ENCODE data around the gene DERA.

Gene DERA

DNA sequence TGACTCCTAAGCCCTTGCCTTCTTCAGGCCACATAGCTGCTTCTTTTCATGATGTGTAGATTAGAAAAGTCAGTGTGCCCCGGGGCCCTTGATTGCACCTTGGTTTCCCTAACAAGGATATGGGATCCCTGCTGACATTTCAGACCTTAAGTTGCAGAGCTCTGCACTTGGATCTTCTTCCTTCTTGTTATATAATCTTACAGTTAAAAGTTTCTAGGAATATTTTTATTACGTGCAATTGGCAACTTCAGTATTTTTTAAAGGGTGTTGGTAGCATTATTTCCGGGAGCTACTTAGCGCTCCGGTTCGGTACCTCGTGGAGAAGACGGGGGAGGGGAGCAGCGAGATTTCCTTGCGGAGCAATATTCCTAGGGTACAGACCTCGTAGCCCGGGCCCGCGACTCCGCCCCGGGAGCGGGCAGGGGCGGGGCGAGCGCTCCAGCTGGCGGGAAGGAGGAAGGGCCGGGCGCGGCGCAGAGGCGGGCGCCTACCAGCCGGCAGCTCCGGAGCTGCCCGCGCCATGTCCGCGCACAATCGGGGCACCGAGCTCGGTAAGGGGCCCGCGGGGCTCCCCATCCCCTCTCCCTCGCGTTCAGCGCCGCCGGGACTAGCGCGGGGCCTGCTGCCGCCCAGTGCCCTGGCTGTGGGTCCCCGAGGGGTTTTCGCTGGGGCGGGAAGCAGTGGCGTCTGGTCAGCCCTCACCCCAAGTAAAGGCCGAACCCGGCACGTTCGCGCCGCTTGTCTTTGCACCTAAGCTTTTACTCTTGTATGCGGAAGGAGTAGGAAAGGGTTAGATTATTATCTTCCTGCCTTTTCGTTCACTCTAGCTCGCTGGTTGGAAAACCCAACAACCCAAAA, at the start of gene DERA:
TSS of gene DERA (plus strand) at position 469 of the 858 bp plus-strand sequence. CDS start at position 521, 52 bp downstream.
- ATAC-seq (ENCODE audit: insufficient read depth, low read depth), result peak; percentile 96
- H3K9ac ChIP-seq (ENCODE audit: low read depth, low read length), result peak within 1 kb of the TSS; percentile 85
- no peaks in the 10 kb centered on the region for H4K20me1 ChIP-seq (ENCODE audit: insufficient read depth, low read length)
- peaks cover 25% of the 10 kb centered on the region for H3K4me1 ChIP-seq (ENCODE audit: insufficient read depth, low read length)
- DNase-seq, result peak; percentile 77
- peaks cover 9% of the 10 kb centered on the region; the same call in 1 of the 2 replicates for H3K36me3 ChIP-seq (ENCODE audit: insufficient read depth, low read length)
- H3K9me3 ChIP-seq (ENCODE audit: insufficient read depth, low read length, severe bottlenecking), result no peaks in the 10 kb centered on the region
- peak within 1 kb of the TSS; percentile 90 for H2AFZ ChIP-seq (ENCODE audit: low read depth, low read length)
- H3K79me2 ChIP-seq (ENCODE audit: insufficient read depth, low read length), result peaks cover 8% of the 10 kb centered on the region; the same call in 1 of the 2 replicates
- H3K4me2 ChIP-seq (ENCODE audit: insufficient read depth, low read length), result peak within 1 kb of the TSS; percentile 73
- peak within 1 kb of the TSS; percentile 84 for H3K27ac ChIP-seq (ENCODE audit: low read length)
- H3K4me3 ChIP-seq (ENCODE audit: low read depth in 1 of 2, low read length in 2 of 2), result peak within 1 kb of the TSS; percentile 59 to 80
- TF ChIP-seq, protein P1, sequence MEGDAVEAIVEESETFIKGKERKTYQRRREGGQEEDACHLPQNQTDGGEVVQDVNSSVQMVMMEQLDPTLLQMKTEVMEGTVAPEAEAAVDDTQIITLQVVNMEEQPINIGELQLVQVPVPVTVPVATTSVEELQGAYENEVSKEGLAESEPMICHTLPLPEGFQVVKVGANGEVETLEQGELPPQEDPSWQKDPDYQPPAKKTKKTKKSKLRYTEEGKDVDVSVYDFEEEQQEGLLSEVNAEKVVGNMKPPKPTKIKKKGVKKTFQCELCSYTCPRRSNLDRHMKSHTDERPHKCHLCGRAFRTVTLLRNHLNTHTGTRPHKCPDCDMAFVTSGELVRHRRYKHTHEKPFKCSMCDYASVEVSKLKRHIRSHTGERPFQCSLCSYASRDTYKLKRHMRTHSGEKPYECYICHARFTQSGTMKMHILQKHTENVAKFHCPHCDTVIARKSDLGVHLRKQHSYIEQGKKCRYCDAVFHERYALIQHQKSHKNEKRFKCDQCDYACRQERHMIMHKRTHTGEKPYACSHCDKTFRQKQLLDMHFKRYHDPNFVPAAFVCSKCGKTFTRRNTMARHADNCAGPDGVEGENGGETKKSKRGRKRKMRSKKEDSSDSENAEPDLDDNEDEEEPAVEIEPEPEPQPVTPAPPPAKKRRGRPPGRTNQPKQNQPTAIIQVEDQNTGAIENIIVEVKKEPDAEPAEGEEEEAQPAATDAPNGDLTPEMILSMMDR (IDR thresholded peaks at IDR 0.05; ENCODE audit: borderline replicate concordance, extremely low read depth, low read length, poor library complexity, severe bottlenecking), result no peak
- no peak for TF ChIP-seq EZH2 (IDR thresholded peaks at IDR 0.05; ENCODE audit: borderline replicate concordance, low read depth, low read length, severe bottlenecking)
- H3K27me3 ChIP-seq (ENCODE audit: insufficient read depth, low read length, poor library complexity), result no peaks in the 10 kb centered on the region

DNA sequence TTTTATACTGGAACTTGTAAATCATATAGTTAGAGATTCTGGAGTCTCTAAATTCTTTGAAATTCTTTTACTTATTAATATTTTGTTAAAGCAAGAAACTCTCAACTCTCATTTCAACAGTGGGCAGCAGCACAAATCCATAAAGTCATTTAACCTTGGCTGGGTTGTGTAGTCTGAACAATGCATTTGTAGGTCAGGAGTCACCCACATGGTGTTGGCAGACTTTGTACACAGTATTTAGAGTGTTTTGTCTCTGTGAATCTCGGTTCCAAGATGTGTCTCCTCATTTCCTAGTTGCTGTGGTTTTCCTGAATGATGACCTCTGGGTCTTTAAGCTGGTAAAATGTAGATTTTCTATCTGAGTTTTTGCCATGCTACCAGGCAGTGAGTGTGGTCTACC, 49.7 kb upstream of the DERA start:
- Histone ChIP-seq H3K4me1 (ENCODE audit: insufficient read depth, low read length) (no peaks in the 10 kb centered on the region), H3K9me3 (ENCODE audit: insufficient read depth, low read length, severe bottlenecking) (no peaks in the 10 kb centered on the region), H3K4me3 (ENCODE audit: low read depth in 1 of 2, low read length in 2 of 2) (no peak overlapping the region), H2AFZ (ENCODE audit: low read depth, low read length) (no peak overlapping the region), H4K20me1 (ENCODE audit: insufficient read depth, low read length) (no peaks in the 10 kb centered on the region), H3K9ac (ENCODE audit: low read depth, low read length) (no peak overlapping the region), H3K4me2 (ENCODE audit: insufficient read depth, low read length) (no peak overlapping the region), H3K27me3 (ENCODE audit: insufficient read depth, low read length, poor library complexity) (peaks cover 20% of the 10 kb centered on the region), H3K27ac (ENCODE audit: low read length) (no peak overlapping the region), H3K36me3 (ENCODE audit: insufficient read depth, low read length) (no peaks in the 10 kb centered on the region), H3K79me2 (ENCODE audit: insufficient read depth, low read length) (no peaks in the 10 kb centered on the region)
- ATAC-seq (ENCODE audit: insufficient read depth, low read depth) (no peak), DNase-seq (no peak)
- no peak for TF ChIP-seq EZH2 (IDR thresholded peaks at IDR 0.05; ENCODE audit: borderline replicate concordance, low read depth, low read length, severe bottlenecking)

DNA sequence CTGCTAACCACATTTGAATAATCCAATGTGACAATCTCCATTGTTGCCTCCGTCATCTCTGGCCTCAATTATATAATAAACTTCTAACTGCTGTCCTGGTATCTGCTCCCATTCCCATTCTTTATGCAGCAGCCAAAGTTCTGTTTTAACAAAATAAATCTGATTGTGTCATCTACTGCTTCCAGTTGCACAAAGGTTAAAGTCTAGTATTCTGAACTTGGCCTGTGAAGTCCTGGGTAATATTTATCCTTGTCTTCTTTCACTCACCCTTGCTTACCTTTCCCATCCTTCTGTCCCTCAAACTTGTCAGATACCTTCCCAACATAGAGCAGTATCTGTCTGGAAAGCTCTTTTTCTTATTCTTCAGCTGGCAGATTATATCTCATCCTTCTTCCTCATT, 48.3 kb upstream of the DERA start:
- Histone ChIP-seq H3K79me2 (ENCODE audit: insufficient read depth, low read length) (no peaks in the 10 kb centered on the region), H3K4me1 (ENCODE audit: insufficient read depth, low read length) (no peaks in the 10 kb centered on the region), H4K20me1 (ENCODE audit: insufficient read depth, low read length) (no peaks in the 10 kb centered on the region), H3K9ac (ENCODE audit: low read depth, low read length) (no peak overlapping the region), H3K27me3 (ENCODE audit: insufficient read depth, low read length, poor library complexity) (peaks cover 20% of the 10 kb centered on the region), H3K4me2 (ENCODE audit: insufficient read depth, low read length) (no peak overlapping the region), H3K4me3 (ENCODE audit: low read depth in 1 of 2, low read length in 2 of 2) (no peak overlapping the region), H3K27ac (ENCODE audit: low read length) (no peak overlapping the region), H2AFZ (ENCODE audit: low read depth, low read length) (no peak overlapping the region), H3K36me3 (ENCODE audit: insufficient read depth, low read length) (no peaks in the 10 kb centered on the region), H3K9me3 (ENCODE audit: insufficient read depth, low read length, severe bottlenecking) (no peaks in the 10 kb centered on the region)
- ATAC-seq (ENCODE audit: insufficient read depth, low read depth) (no peak), DNase-seq (no peak)
- no peak for TF ChIP-seq EZH2 (IDR thresholded peaks at IDR 0.05; ENCODE audit: borderline replicate concordance, low read depth, low read length, severe bottlenecking)
- TF ChIP-seq, protein P1 (IDR thresholded peaks at IDR 0.05; ENCODE audit: borderline replicate concordance, extremely low read depth, low read length, poor library complexity, severe bottlenecking), result no peak

DNA sequence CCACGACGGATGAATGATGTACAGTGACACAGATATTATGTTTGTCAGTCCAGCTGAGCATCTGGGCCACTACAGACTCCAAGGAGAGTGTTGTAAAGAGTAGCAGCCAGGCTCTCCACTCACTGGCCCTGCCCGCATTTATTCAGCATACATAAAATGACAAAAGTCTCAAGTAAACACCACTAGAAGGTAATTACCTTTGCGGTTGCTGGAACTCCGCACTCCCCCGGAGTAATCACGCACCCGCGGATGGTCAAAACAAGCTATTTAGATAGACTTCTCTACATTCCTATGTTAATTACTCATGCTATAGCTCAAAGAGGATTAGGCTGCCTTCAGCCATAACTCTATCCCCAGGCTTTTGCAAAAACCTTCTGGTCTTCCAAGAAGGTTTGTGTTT, 47.8 kb upstream of the DERA start:
- Histone ChIP-seq H3K4me3 (ENCODE audit: low read depth in 1 of 2, low read length in 2 of 2) (no peak overlapping the region), H3K9me3 (ENCODE audit: insufficient read depth, low read length, severe bottlenecking) (no peaks in the 10 kb centered on the region), H3K79me2 (ENCODE audit: insufficient read depth, low read length) (no peaks in the 10 kb centered on the region), H3K27ac (ENCODE audit: low read length) (no peak overlapping the region), H4K20me1 (ENCODE audit: insufficient read depth, low read length) (no peaks in the 10 kb centered on the region), H3K9ac (ENCODE audit: low read depth, low read length) (no peak overlapping the region), H3K4me1 (ENCODE audit: insufficient read depth, low read length) (no peaks in the 10 kb centered on the region), H2AFZ (ENCODE audit: low read depth, low read length) (no peak overlapping the region), H3K36me3 (ENCODE audit: insufficient read depth, low read length) (no peaks in the 10 kb centered on the region), H3K27me3 (ENCODE audit: insufficient read depth, low read length, poor library complexity) (peaks cover 20% of the 10 kb centered on the region), H3K4me2 (ENCODE audit: insufficient read depth, low read length) (no peak overlapping the region)
- TF ChIP-seq EZH2 (IDR thresholded peaks at IDR 0.05; ENCODE audit: borderline replicate concordance, low read depth, low read length, severe bottlenecking), result no peak
- TF ChIP-seq, protein P1 (IDR thresholded peaks at IDR 0.05; ENCODE audit: borderline replicate concordance, extremely low read depth, low read length, poor library complexity, severe bottlenecking), result no peak
- ATAC-seq (ENCODE audit: insufficient read depth, low read depth) (no peak), DNase-seq (no peak)

Data from DND-41 (cell line).